Activated naive CD4-positive, alpha-beta T cell (primary cell): Measurements from ENCODE around the gene BACE1-AS.
A peak's percentile ranks its signal among the peaks of the same experiment; 100 is the strongest.
"Not testable (repeated sequence)": the region's sequence is repeated elsewhere in the genome, so short reads cannot be mapped to it uniquely, and the experiment has no call there.

Experiments
- DNase-seq, 4 experiments: peaks; one replicate each; lab custom pipeline; 2025; lab: John Stamatoyannopoulos, UW

BACE1-AS gene

DNA sequence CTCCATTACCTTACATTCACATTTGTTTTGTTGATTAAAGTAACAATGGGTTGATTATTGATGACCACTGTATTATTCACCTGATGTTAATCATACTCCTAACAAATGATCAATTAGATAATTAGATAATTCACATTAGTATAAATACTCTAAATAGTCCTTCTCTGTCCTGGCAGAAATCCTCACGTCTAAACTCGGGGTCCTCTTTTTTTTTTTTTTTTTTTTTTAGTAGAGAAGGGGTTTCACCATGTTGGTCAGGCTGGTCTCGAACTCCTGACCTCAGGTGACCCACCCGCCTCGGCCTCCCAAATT, 36.1 kb downstream of the BACE1-AS start:
- DNase-seq = not testable (repeated sequence)

DNA sequence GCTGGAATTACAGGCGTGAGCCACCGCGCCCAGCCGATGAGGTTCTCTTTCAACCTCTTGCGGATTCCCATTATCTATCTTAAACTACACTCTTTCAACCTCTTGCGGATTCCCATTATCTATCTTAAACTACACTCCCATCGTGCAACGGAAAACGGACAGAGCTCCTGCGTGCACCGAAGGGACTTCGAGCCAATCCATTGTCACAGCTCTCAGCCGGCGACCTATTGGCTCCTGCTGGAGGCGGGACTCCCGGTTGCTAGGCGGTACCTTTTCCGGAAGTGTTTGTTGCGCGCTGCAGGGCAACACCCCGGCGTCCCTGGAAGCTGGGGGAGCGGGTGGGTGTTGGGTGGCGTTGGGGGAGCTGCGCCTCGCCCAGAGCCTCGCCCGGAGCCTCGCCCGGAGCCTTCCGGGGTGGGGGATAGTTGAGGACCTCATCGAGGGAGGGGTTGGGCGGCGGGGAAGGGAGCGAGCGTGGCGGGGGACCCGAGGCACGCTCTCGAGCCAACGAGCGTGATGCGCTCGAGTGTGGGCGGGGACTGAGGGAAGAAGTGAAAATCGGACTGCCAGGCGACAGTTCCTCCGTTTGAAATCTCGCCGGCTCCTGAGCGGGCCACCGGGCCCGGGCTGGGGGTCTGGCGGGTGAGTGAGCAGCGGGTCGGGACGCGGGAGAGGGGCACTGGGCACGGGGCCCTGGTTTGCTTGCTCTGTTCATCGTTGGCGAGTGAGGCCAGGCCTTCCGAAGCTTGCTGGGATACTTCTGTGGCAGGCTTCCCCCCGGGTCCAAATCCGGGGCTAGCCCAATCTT, 36.6 kb downstream of the BACE1-AS start, which contains the start of gene CEP164:
Gene CEP164, plus strand, starts transcription at position 288 of the 808 bp plus-strand sequence. CDS start 10,733 bp downstream, outside the sequence.
- peak; percentile 83 to 91 (median 86) for DNase-seq

DNA sequence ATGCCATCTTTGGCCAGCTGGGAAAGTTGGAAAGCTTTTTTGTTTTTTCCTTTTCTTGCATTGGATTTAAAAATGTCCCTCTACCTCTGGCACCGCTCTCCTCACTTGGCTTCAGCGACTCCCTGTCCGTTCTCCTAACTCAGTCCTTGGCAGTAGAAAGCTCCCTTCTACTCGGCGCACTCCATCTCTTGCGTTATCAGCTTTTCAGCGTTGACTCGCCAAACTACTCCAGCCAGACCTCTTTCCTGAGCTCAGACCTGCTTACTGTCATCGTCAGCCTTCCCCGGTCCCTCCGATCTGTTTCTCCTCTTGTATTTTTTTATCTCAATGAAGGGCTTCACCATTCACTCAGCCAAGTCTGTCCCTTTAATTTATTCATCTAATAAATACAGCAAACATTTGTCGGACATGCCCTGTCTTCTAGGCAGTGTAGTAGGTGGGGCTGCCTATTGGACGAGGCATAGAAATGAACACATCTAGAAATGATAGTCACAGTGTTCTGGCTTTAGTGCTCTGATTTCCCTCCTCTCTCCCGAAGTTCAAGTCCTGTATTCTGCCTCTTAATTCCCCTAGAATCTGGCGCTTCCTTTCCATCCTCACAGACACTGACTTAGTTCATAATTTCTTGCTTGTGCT, 37.3 kb downstream of the BACE1-AS start:
- no peak for DNase-seq

DNA sequence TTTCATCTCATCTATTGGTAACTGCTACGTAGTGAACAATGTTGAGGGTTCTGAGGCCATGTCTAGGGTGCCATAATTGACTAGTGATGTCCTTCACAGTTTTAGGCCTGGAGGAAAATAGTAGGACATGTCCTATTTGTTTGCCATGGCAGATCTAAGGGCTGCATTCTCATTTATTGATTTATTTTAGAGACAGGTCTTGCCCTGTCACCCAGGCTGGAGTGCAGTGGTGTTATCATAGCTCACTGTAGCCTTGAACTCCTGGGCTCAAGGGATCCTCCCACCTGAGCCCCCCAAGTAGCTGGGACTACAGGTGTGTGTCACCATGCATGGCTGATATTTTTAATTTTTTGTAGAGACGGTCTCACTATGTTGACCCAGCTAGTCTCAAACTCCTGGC, 41.7 kb downstream of the BACE1-AS start:
- DNase-seq = no peak

DNA sequence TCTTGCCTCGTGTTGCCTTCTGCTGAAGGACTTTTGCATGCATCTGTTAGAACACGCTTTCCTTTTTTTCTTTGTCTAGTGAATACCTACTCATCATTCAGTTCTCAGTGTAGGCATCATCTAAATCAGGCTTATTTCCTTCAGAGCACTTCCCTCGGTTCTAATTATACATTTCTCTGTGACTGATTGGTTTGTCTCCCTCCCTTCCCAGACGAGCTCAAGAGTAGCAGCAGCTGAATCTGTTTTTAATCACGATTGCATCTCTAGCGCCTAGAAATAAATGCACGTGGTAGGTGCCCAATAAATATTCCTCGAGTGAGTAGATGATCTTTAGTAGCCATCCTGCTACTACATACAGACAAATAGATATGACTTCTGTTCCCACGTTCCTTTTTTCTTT, 42.8 kb downstream of the BACE1-AS start:
- DNase-seq = no peak

DNA sequence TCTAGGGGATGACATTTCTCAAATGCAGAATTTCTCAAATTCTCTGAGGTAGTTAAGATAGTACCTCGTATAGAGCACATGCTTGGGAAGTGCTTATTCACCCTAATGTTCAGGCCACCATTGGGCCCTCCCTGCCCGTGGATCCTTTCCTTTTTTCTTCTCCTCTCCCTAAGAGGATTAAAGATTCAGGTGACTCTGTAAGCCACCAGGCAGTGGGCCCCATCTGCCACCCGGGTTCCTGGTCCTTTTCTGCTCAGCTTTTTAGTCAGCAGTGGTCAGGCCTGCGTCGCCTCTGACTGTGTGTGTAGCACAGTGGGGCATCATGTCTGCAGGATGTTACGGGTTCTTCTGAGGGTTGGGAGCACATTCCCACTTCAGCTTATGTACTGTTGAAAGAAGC, 43.8 kb downstream of the BACE1-AS start:
- no peak for DNase-seq

DNA sequence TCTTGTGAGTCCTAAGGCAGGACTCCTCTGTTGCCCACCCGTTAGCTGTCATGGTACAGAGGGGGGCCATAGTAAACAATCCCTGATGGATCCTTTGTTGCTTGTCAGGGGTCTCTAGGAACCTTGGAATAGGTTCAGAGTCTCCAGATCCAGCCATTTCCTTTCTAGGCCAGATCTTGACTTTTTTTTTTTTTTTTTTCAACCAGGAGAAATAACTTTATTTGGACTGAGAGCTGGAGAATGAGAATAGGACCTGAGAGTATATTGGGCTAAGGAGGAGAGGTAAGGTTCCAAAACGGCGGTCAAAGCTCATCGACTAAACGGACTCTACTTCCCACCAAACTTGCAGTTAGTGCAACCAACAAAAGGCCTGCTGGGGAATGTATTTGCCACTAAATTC, 44.3 kb downstream of the BACE1-AS start:
- no peak for DNase-seq

DNA sequence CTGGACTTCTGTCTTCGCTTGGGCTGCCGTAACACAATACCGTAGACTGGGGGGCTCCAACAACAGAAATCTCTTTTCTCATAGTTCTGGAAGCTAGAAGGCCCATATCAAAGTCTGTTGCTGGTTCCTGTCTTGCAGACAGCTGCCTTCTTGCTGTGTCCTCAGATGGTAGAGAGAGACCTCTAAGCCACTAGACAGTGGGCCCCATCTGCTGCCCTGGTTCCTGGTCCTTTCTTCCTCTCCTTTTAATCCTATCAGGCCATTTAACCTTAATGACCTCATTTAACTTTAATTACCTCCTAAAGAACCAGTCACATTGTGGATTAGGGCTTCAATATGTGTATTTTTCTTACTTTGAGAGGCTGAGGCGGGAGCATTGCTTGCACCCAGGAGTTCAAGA, 45.9 kb downstream of the BACE1-AS start:
- DNase-seq = no peak
